ENCODE data around the gene MAOA. TPM values are rescaled to one million over a fixed set of nuclear protein-coding genes. Genes with fewer than 3 reads are reported as not detected.

Gene MAOA
- total RNA-seq, 2 donors from 2014 or later: 0.38 to 4.7 TPM

- Histone ChIP-seq H3K4me3 (ENCODE audit: low read length) (no peak overlapping the region), H3K9ac (ENCODE audit: extremely low read depth, low read length, poor library complexity, severe bottlenecking) (no peak overlapping the region), H3K27me3 (ENCODE audit: control insufficient read depth, insufficient read depth, low read length, poor library complexity, severe bottlenecking) (no peaks in the 10 kb centered on the region), H3K27ac (ENCODE audit: low read depth, low read length) (no peak overlapping the region), H3K36me3 (ENCODE audit: control insufficient read depth, insufficient read depth, low read length) (no peaks in the 10 kb centered on the region), H3K9me3 (ENCODE audit: control insufficient read depth, low read length) (peaks cover 3% of the 10 kb centered on the region), H3K4me1 (ENCODE audit: control insufficient read depth, insufficient read depth, low read length) (no peaks in the 10 kb centered on the region)
- no peak for DNase-seq
- Mint-ChIP-seq H3K4me1 (peaks cover 23% of the 10 kb centered on the region), H3K27ac (no peak overlapping the region), H3K27me3 (ENCODE audit: insufficient read depth) (no peaks in the 10 kb centered on the region), H3K4me3 (no peak overlapping the region), H3K9me3 (peaks cover 24% of the 10 kb centered on the region), H3K36me3 (ENCODE audit: low read depth) (peaks cover 8% of the 10 kb centered on the region)
- no peak for TF ChIP-seq CTCF (conservative IDR thresholded peaks at IDR 0.05)
- WGBS, 2 experiments (ENCODE audit: insufficient coverage in 1 of 2, insufficient read length in 1 of 2): 91% methylated on average over 1 of the region's 1 CpG; no CpG with 5 or more reads in 1 of the 2 experiments
These were observed 28.4 kb upstream of the MAOA start for GRCh38 chrX:43627669-43628068.

GRCh38 chrX:43629229-43629628 is 26.9 kb upstream of the MAOA start:
- Mint-ChIP-seq H3K4me3 (no peak overlapping the region), H3K4me1 (peaks cover 18% of the 10 kb centered on the region), H3K27me3 (ENCODE audit: insufficient read depth) (no peaks in the 10 kb centered on the region), H3K9me3 (peaks cover 9% of the 10 kb centered on the region), H3K27ac (no peak overlapping the region), H3K36me3 (ENCODE audit: low read depth) (peaks cover 2% of the 10 kb centered on the region)
- H3K36me3 ChIP-seq (ENCODE audit: control insufficient read depth, insufficient read depth, low read length): no peaks in the 10 kb centered on the region
- H3K27ac ChIP-seq (ENCODE audit: low read depth, low read length): no peak overlapping the region
- no peaks in the 10 kb centered on the region for H3K27me3 ChIP-seq (ENCODE audit: control insufficient read depth, insufficient read depth, low read length, poor library complexity, severe bottlenecking)
- no peaks in the 10 kb centered on the region for H3K4me1 ChIP-seq (ENCODE audit: control insufficient read depth, insufficient read depth, low read length)
- 75% methylated on average over 1 of the region's 1 CpG; no CpG with 5 or more reads in 1 of the 2 experiments for WGBS, 2 experiments (ENCODE audit: insufficient coverage in 1 of 2, insufficient read length in 1 of 2)
- no peak overlapping the region for H3K9ac ChIP-seq (ENCODE audit: extremely low read depth, low read length, poor library complexity, severe bottlenecking)
- DNase-seq: no peak
- H3K4me3 ChIP-seq (ENCODE audit: low read length): no peak overlapping the region
- no peak for TF ChIP-seq CTCF (conservative IDR thresholded peaks at IDR 0.05)
- H3K9me3 ChIP-seq (ENCODE audit: control insufficient read depth, low read length): no peaks in the 10 kb centered on the region

GRCh38 chrX:43631841-43632240 is 24.3 kb upstream of the MAOA start:
- Histone ChIP-seq H3K9ac (ENCODE audit: extremely low read depth, low read length, poor library complexity, severe bottlenecking) (no peak overlapping the region), H3K27me3 (ENCODE audit: control insufficient read depth, insufficient read depth, low read length, poor library complexity, severe bottlenecking) (no peaks in the 10 kb centered on the region), H3K4me3 (ENCODE audit: low read length) (no peak overlapping the region), H3K9me3 (ENCODE audit: control insufficient read depth, low read length) (no peaks in the 10 kb centered on the region), H3K4me1 (ENCODE audit: control insufficient read depth, insufficient read depth, low read length) (no peaks in the 10 kb centered on the region), H3K27ac (ENCODE audit: low read depth, low read length) (no peak overlapping the region), H3K36me3 (ENCODE audit: control insufficient read depth, insufficient read depth, low read length) (no peaks in the 10 kb centered on the region)
- H3K9me3 Mint-ChIP-seq: peaks cover 8% of the 10 kb centered on the region
- WGBS, 2 experiments (ENCODE audit: insufficient coverage in 1 of 2, insufficient read length in 1 of 2): 100% methylated on average over 1 of the region's 1 CpG; no CpG with 5 or more reads in 1 of the 2 experiments
- DNase-seq: no peak
- H3K36me3 Mint-ChIP-seq (ENCODE audit: low read depth): no peaks in the 10 kb centered on the region
- H3K4me1 Mint-ChIP-seq: peaks cover 12% of the 10 kb centered on the region
- H3K27ac Mint-ChIP-seq: no peak overlapping the region
- H3K27me3 Mint-ChIP-seq (ENCODE audit: insufficient read depth): peaks cover 1% of the 10 kb centered on the region
- TF ChIP-seq CTCF (conservative IDR thresholded peaks at IDR 0.05): no peak
- H3K4me3 Mint-ChIP-seq: no peak overlapping the region

Measured in endodermal cell (in vitro differentiated cells).